HG03159 (cell line): ENCODE measurements around the gene CDA.

Experiments used
- ATAC-seq: cut with Tn5 transposase; IDR thresholded peaks from one replicate; pipeline ENCODE4 v1.9.1; 2021; ENCODE audit warnings: mild to moderate bottlenecking, moderate library complexity; ENCODE audit not compliant: unreplicated experiment

CDA gene

GRCh38 chr1:20588634-20589225 is at the start of gene CDA:
Gene CDA, plus strand, starts transcription at chr1:20589097. Its CDS starts 33 bp downstream, at chr1:20589130.
- ATAC-seq = no peak

DNA sequence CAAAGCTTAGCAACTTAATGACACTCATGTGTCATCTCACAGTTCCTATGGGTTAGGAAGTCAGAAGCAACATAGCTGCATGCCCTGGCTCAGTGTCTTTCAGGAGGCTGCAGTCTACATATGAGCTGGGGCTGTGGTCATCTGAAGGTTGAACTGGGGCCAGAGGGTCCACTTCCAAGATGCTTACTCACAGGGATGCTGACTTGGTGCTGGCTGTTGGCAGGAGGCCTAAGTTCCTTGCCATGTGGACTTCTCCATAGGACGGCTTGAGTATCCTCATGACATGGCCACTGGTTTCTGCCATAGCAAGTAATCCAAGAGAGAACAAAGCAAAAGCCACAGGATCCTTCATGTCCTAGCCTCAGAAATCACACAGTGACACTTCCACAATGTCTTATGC is 48.6 kb upstream of the CDA start:
- ATAC-seq = no peak

DNA sequence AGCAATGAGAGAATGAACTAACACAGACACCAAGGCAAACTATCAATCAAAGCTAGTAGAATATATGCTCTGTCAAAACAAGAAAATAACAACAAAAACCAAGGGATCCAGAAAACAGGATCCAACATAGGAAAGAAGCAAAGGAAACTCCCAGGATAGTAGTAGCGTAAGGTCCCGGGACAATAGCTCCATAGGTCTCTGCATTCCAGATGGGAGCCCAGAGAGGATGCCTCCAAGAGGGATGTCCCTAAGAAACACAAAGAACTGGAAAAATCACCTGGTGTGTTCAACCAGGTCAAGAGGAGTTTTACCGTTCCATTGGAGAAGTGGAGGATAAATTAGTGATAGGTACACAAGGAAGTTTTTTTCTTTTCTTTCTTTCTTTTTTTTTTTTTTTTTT is 42.3 kb upstream of the CDA start:
- ATAC-seq = no peak

- ATAC-seq = no peak
Observed at GRCh38 chr1:20551161-20551560, 37.7 kb upstream of the CDA start.

- ATAC-seq = no peak
Observed at GRCh38 chr1:20551945-20552727, 36.8 kb upstream of the CDA start, which contains the start of gene FAM43B. Gene FAM43B, plus strand, starts transcription at chr1:20552573. Its CDS starts 401 bp downstream, at chr1:20552974.

- ATAC-seq = no peak
Observed at GRCh38 chr1:20552728-20553445, 36.0 kb upstream of the CDA start.

GRCh38 chr1:20555025-20555757 is 33.7 kb upstream of the CDA start:
- no peak for ATAC-seq

DNA sequence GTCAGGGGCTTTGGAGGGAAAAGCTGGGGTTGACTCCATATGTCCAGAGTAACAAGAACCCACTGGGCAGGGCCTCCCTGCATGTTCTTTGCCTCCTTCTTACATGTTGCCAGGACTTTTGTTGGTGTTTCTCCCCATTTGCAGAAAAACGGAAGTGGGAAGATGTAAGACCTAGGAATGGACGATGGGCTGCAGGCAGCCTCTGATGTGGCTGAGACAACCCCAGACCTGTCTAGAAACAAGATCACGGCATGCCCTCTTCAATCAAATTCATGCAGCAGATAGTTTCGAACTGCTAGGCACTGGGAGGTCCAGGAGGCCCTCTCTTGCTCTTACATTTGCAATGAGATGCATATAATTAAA is 33.2 kb upstream of the CDA start:
- no peak for ATAC-seq

- ATAC-seq = no peak
Observed at GRCh38 chr1:20558191-20558590, 30.7 kb upstream of the CDA start.

- ATAC-seq = no peak
Observed at GRCh38 chr1:20560966-20561365, 27.9 kb upstream of the CDA start.

DNA sequence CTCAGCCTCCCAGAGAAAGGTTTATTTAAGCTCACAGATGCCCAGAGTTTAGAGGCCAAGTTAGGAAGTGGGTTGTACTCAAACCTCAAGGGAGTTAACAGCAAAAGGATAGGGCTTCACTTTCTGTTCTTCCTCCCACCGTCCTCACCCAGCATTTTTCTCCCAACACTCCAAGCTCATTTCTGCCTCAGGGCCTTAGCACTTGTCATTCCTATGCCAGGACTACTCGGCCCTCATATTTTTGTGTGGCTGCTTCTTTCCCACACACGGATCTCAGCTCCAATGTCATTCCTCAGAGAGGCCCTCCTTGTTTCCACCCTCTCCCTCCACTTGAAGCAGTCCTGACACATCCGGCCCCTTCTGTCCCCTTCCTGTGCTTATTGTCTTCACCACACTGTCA is 23.7 kb upstream of the CDA start:
- ATAC-seq = no peak

DNA sequence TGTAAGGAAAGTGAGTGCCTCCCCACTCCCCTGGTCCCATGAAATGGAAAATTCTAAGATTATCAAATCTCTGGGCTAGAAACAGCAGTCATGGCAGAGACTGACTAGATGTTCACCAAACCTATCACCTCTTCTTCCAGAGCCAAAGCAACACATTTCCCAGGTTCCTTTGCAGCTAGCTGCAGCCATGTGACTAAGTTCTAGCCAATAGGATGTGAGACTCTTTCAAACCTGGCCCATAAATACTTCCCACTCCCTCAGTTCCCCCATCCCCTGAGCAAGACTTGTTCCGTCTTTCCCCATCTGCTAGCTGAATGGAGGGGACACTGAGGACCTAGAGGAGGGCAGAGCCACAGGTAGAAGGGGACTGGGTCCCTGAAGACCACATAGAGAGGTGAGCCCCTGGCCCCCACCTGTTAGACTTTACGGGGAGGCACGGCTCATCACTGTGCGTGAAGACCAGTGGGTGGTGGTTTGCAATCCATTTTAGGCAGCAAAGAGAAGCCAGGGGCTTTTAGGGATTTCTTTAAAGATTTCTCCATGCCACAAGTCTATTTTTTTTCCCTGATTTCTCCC is 19.3 kb upstream of the CDA start:
- ATAC-seq = no peak

GRCh38 chr1:20571427-20571826 is 17.5 kb upstream of the CDA start:
- ATAC-seq = no peak

- ATAC-seq = no peak
Observed at GRCh38 chr1:20573987-20574386, 14.9 kb upstream of the CDA start.

DNA sequence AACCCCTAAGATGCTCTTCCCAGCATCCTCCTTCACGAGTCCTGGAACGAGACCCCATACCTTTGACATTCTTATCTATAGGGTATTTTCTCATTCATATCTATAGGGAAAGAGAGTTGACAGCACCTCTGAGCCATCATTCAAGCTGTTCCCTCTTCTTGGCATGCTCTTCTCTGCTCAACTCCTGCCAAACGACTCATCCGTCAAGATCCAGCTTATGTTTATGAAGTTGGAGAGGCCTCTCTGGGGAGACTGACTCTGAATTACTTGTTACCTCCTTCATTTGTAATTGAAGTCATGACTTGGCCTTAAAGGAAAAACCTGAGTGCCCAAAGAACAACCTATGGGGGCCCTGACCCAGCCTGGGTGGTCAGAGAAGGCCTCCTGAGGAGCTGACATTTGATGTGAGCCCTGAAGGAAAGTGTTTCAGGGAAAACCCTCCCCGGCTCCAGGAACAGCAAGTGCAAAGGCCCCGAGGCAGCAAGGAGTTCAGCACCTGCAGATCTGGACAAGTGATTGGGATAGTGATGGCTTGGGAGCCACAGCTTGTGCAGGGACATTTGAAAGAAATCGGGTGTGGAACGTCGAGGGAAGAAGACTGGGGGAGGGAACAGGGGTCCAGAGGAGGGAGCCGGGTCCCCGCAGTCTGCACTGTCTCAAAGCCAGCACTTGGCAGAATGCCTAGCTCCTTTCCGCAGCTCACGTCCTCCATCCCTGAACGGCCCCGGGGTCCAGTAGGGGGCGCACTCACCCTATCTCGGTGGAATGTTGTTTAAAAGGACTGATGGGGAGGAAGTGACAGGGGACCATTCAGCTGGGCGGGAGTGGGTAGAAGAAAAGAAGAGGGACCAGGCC is 14.0 kb upstream of the CDA start:
- no peak for ATAC-seq

- ATAC-seq = no peak
Observed at GRCh38 chr1:20575541-20576336, 13.2 kb upstream of the CDA start.

DNA sequence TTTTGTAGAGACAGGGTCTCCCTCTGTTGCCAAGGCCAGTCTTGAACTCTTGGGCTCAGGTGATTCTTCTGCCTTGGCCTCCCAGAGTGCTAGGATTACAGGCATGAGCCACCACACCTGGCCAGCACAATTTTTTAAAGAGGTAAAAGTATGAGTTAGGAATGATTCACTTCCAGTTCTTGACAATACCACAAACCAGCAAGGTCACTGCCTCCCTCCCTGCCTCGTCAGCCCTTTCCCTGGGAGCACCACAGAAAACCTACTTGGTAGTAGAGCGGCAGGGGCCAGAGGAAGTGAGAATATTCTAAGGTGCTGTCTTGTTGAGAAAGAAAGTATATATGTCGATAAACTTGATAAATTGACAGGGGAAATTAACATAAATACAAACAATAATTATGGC is 10.8 kb upstream of the CDA start:
- no peak for ATAC-seq

GRCh38 chr1:20578721-20579395 is 10.0 kb upstream of the CDA start:
- no peak for ATAC-seq

DNA sequence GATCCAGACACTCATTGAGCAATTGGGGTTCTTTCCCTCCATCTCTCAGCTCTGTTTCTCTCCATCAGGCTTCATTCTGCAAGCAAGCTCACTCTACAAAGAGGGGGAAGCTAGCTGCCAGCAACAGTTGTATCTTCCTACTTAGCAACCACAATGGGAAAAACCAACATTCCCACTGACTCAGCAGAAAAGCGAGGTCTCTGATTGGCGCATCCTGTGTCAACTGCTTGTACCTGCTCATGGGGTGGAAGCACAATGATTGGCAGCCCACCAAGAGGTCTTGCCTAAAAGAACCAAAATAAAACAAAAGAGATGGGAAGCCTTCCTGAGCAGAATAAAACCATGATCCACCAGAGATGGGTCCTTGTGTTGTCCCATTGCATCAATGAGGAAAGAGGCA is 4.0 kb upstream of the CDA start:
- ATAC-seq = no peak
